ENCODE data around the gene GOLGA7B. TPM values are rescaled to one million over a fixed set of nuclear protein-coding genes. Genes with fewer than 3 reads are reported as not detected.

Gene GOLGA7B
- polyA plus RNA-seq, 1 donor, result 0.23 TPM

Other genes starting within 250 kb of the GOLGA7B start
- gene MORN4, start 216.3 kb upstream of the GOLGA7B start, polyA plus RNA-seq (ENCODE audit: insufficient read length), result 5.2 TPM
- gene PI4K2A, start 209.2 kb upstream of the GOLGA7B start, polyA plus RNA-seq (ENCODE audit: insufficient read length), result 10.2 TPM
- 7.3 TPM for gene AVPI1, start 162.6 kb upstream of the GOLGA7B start, polyA plus RNA-seq (ENCODE audit: insufficient read length)
- 41.0 TPM for gene MARVELD1, start 136.1 kb upstream of the GOLGA7B start, polyA plus RNA-seq (ENCODE audit: insufficient read length)
- 14.7 TPM for gene ZFYVE27, start 112.7 kb upstream of the GOLGA7B start, polyA plus RNA-seq (ENCODE audit: insufficient read length)
- 0.94 TPM for gene SFRP5, start 77.8 kb upstream of the GOLGA7B start, polyA plus RNA-seq (ENCODE audit: insufficient read length)
- 0.35 TPM for gene CRTAC1, start 180.8 kb downstream of the GOLGA7B start, polyA plus RNA-seq (ENCODE audit: insufficient read length)

All from hindlimb muscle (tissue), 1 donor.